ENCODE results near the gene CCDC187.

Gene CCDC187

GRCh38 chr9:136340356-136341041 is 36.6 kb upstream of the CCDC187 start:
- H4K20me1 ChIP-seq (ENCODE audit: insufficient read depth) = no peaks in the 10 kb centered on the region
- H3K27ac ChIP-seq = no peak overlapping the region
- H3K4me1 ChIP-seq (ENCODE audit: low read depth, poor library complexity, severe bottlenecking) = peaks cover 5% of the 10 kb centered on the region
- H3K27me3 ChIP-seq (ENCODE audit: insufficient read depth, low read depth) = peaks cover 67% of the 10 kb centered on the region
- no peak overlapping the region for H3K9ac ChIP-seq
- H3K79me2 ChIP-seq (ENCODE audit: insufficient read depth, low read depth) = no peaks in the 10 kb centered on the region
- no peak for TF ChIP-seq CTCF (conservative IDR thresholded peaks at IDR 0.05; ENCODE audit: low read depth, low read length)
- H3K4me2 ChIP-seq = no peak overlapping the region
- no peak overlapping the region for H2AFZ ChIP-seq (ENCODE audit: low read depth)
- H3K36me3 ChIP-seq (ENCODE audit: insufficient read depth) = no peaks in the 10 kb centered on the region
- H3K4me3 ChIP-seq (IDR thresholded peaks at IDR 0.05; ENCODE audit: insufficient read depth, low read depth, low read length) = no peak overlapping the region

GRCh38 chr9:136339958-136340310 is 36.0 kb upstream of the CCDC187 start:
- H3K9ac ChIP-seq = no peak overlapping the region
- H3K4me1 ChIP-seq (ENCODE audit: low read depth, poor library complexity, severe bottlenecking) = peaks cover 5% of the 10 kb centered on the region
- H3K27ac ChIP-seq = no peak overlapping the region
- H3K79me2 ChIP-seq (ENCODE audit: insufficient read depth, low read depth) = no peaks in the 10 kb centered on the region
- H3K36me3 ChIP-seq (ENCODE audit: insufficient read depth) = no peaks in the 10 kb centered on the region
- H4K20me1 ChIP-seq (ENCODE audit: insufficient read depth) = no peaks in the 10 kb centered on the region
- no peak overlapping the region for H3K4me3 ChIP-seq (IDR thresholded peaks at IDR 0.05; ENCODE audit: insufficient read depth, low read depth, low read length)
- H3K27me3 ChIP-seq (ENCODE audit: insufficient read depth, low read depth) = peaks cover 68% of the 10 kb centered on the region
- no peak for TF ChIP-seq CTCF (conservative IDR thresholded peaks at IDR 0.05; ENCODE audit: low read depth, low read length)
- H3K4me2 ChIP-seq = no peak overlapping the region
- H2AFZ ChIP-seq (ENCODE audit: low read depth) = no peak overlapping the region

- no peaks in the 10 kb centered on the region for H3K36me3 ChIP-seq (ENCODE audit: insufficient read depth)
- no peak overlapping the region for H3K4me2 ChIP-seq
- TF ChIP-seq CTCF (conservative IDR thresholded peaks at IDR 0.05; ENCODE audit: low read depth, low read length) = peak; percentile 94
- H3K9ac ChIP-seq = no peak overlapping the region
- no peak overlapping the region for H2AFZ ChIP-seq (ENCODE audit: low read depth)
- H3K79me2 ChIP-seq (ENCODE audit: insufficient read depth, low read depth) = no peaks in the 10 kb centered on the region
- peaks cover 68% of the 10 kb centered on the region for H3K27me3 ChIP-seq (ENCODE audit: insufficient read depth, low read depth)
- H3K4me1 ChIP-seq (ENCODE audit: low read depth, poor library complexity, severe bottlenecking) = peaks cover 5% of the 10 kb centered on the region
- H4K20me1 ChIP-seq (ENCODE audit: insufficient read depth) = no peaks in the 10 kb centered on the region
- H3K27ac ChIP-seq = no peak overlapping the region
- no peak overlapping the region for H3K4me3 ChIP-seq (IDR thresholded peaks at IDR 0.05; ENCODE audit: insufficient read depth, low read depth, low read length)
Observed at GRCh38 chr9:136339173-136339957, 35.5 kb upstream of the CCDC187 start.

GRCh38 chr9:136338511-136338910 is 34.6 kb upstream of the CCDC187 start:
- no peak overlapping the region for H3K27ac ChIP-seq
- H3K27me3 ChIP-seq (ENCODE audit: insufficient read depth, low read depth) = peaks cover 75% of the 10 kb centered on the region
- H3K4me1 ChIP-seq (ENCODE audit: low read depth, poor library complexity, severe bottlenecking) = peaks cover 5% of the 10 kb centered on the region
- TF ChIP-seq CTCF (conservative IDR thresholded peaks at IDR 0.05; ENCODE audit: low read depth, low read length) = no peak
- no peak overlapping the region for H2AFZ ChIP-seq (ENCODE audit: low read depth)
- no peak overlapping the region for H3K9ac ChIP-seq
- no peaks in the 10 kb centered on the region for H4K20me1 ChIP-seq (ENCODE audit: insufficient read depth)
- H3K79me2 ChIP-seq (ENCODE audit: insufficient read depth, low read depth) = no peaks in the 10 kb centered on the region
- H3K4me2 ChIP-seq = no peak overlapping the region
- no peaks in the 10 kb centered on the region for H3K36me3 ChIP-seq (ENCODE audit: insufficient read depth)
- no peak overlapping the region for H3K4me3 ChIP-seq (IDR thresholded peaks at IDR 0.05; ENCODE audit: insufficient read depth, low read depth, low read length)
